C4-2B (cell line): Measurements from ENCODE around the gene ANG.

ENCODE experiments used
- H3K27ac ChIP-seq: fragments of 450-650 bp; 2 replicates; pipeline ENCODE4 v1.5.1; 2017
- ZFX ChIP-seq: fragments of 450-650 bp; IDR thresholded peaks from 2 replicates; pipeline ENCODE4 v1.6.1; 2017
- TF ChIP-seq, protein P1 (sequence below): fragments of 450-650 bp; conservative IDR thresholded peaks from 2 replicates; pipeline ENCODE4 v1.5.1; 2017; ENCODE audit warnings: mild to moderate bottlenecking

Gene ANG

GRCh38 chr14:20655851-20656250 is 32.7 kb upstream of the ANG start:
- no peak overlapping the region for H3K27ac ChIP-seq
- no peak for TF ChIP-seq ZFX
- TF ChIP-seq, protein P1, sequence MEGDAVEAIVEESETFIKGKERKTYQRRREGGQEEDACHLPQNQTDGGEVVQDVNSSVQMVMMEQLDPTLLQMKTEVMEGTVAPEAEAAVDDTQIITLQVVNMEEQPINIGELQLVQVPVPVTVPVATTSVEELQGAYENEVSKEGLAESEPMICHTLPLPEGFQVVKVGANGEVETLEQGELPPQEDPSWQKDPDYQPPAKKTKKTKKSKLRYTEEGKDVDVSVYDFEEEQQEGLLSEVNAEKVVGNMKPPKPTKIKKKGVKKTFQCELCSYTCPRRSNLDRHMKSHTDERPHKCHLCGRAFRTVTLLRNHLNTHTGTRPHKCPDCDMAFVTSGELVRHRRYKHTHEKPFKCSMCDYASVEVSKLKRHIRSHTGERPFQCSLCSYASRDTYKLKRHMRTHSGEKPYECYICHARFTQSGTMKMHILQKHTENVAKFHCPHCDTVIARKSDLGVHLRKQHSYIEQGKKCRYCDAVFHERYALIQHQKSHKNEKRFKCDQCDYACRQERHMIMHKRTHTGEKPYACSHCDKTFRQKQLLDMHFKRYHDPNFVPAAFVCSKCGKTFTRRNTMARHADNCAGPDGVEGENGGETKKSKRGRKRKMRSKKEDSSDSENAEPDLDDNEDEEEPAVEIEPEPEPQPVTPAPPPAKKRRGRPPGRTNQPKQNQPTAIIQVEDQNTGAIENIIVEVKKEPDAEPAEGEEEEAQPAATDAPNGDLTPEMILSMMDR = no peak

DNA sequence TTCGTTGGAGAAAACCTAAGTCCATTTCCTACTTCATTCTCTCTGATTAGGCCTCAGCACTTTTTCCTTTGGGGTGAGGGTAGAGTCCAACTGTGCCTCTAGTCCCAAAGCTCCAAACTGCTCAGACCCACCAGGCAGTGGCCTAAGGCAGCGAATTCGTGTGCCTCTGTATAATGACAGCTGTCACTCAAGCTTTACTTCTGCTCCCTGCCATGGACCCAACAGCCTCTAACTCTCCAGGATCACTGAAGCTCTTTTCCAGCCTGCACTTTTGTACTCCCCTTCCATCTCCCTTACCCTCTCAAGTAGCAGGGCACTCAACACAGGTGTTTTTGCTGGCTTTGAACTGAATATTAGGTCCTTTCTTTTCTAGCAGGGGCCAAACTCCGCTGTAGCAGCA is 32.3 kb upstream of the ANG start:
- TF ChIP-seq, protein P1 = no peak
- no peak for TF ChIP-seq ZFX
- H3K27ac ChIP-seq = no peak overlapping the region

DNA sequence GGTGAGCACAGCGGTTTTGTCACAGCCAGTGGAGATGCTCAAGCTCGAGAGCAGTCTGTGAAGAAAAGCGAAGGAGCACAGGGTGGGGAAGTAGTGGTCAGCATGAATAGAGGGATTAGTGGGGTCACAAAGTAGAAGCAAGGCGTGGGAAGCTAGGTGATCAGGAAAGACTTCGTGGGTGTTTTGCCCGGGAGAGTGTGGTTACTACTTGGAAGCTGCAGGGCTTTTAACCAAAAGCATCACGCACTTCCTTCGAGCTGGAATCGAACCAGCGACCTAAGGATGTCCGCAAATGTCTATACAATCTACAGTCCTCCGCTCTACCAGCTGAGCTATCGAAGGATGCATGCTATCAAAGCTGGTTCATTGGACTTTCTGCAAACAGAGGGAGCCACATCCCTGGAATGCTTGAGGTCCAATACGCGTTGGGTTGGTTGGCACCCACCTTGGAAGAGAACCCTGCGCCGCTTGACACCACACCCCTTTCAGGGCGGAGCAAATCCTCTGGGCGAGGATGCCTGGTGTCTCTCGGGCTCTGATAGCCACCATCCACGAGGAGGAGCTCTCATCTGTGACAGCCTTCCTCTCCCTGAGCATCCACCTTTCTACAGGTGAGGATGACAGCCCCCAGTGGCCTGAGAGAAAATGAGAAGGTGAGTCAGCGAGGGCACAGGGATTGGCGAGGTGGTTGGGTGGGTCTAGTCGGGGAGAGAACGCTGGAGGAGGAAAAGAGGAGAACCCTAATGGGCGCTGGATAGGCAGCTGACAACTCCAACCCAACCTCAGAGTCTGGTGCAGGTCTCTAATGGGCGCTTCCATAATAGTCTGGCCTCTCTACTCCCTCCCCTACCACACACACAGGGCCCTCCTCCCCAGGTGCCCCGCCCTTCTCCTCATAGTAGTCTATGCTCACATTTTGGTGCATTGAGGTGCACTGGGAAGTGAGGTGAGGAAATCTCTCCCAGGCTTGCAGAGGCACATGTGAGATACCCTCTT is 31.1 kb upstream of the ANG start:
- H3K27ac ChIP-seq = no peak overlapping the region
- TF ChIP-seq ZFX = no peak
- TF ChIP-seq, protein P1 = peak; percentile 72

GRCh38 chr14:20658246-20658645 is 30.3 kb upstream of the ANG start:
- no peak overlapping the region for H3K27ac ChIP-seq
- TF ChIP-seq, protein P1 = no peak
- TF ChIP-seq ZFX = no peak

- no peak for TF ChIP-seq ZFX
- TF ChIP-seq, protein P1 = no peak
- H3K27ac ChIP-seq = no peak overlapping the region
These were observed 29.2 kb upstream of the ANG start for GRCh38 chr14:20659336-20659735.

DNA sequence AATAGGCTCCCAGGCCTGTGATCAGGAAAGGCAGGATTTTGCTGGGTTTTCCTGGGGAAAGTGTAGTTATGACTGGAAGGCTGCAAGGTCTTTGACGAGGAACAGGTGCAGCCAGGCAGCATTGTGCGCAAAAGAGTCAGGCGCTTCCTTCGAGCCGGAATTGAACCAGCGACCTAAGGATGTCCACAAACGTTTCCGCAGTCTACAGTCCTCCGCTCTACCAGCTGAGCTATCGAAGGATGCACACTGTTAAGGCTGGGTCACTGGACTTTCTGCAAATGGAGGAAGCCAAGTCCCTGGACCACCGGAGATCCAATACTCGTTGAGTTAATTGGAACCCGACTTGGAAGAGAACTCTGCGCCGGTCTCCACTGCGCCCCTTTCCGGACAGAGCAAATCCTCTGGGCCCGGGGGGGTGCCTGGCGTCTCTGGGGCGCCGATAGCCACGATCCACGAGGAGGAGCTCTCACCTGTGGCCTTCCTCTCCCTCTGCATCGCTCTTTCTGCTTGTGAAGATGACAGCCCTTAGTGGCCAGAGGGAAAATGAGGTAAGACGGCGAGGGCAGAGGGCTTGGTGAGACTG is 28.7 kb upstream of the ANG start:
- no peak overlapping the region for H3K27ac ChIP-seq
- TF ChIP-seq, protein P1 = no peak
- no peak for TF ChIP-seq ZFX

GRCh38 chr14:20661197-20661596 is 27.4 kb upstream of the ANG start:
- no peak for TF ChIP-seq ZFX
- TF ChIP-seq, protein P1 = no peak
- no peak overlapping the region for H3K27ac ChIP-seq
